HEK293 (cell line): ENCODE data around the gene CPXM1.

Experiments used
- BCL11A ChIP-seq: fragments of 450-650 bp; formaldehyde crosslinking; IDR thresholded peaks from 2 replicates; pipeline ENCODE4 v1.5.1; 2016; ENCODE audit warnings: low read depth, missing biosample characterization, missing genetic modification characterization
- YY1 ChIP-seq: fragments of 450-650 bp; formaldehyde crosslinking; IDR thresholded peaks from 2 replicates; pipeline ENCODE4 v1.5.1; 2018; ENCODE audit warnings: missing biosample characterization, missing genetic modification characterization
- ZBTB8A ChIP-seq: fragments of 450-650 bp; formaldehyde crosslinking; IDR thresholded peaks from 2 replicates; pipeline ENCODE4 v1.5.1; 2016; ENCODE audit warnings: missing biosample characterization, missing genetic modification characterization
- ZNF121 ChIP-seq: fragments of 450-650 bp; formaldehyde crosslinking; IDR thresholded peaks from 2 replicates; pipeline ENCODE4 v1.5.1; 2016; ENCODE audit warnings: missing biosample characterization, missing genetic modification characterization
- ZNF133 ChIP-seq: fragments of 450-650 bp; formaldehyde crosslinking; IDR thresholded peaks from 2 replicates; pipeline ENCODE4 v1.5.1; 2016; ENCODE audit warnings: missing biosample characterization, missing genetic modification characterization
- ZNF138 ChIP-seq: fragments of 450-650 bp; formaldehyde crosslinking; IDR thresholded peaks from 2 replicates; pipeline ENCODE4 v1.5.1; 2016; ENCODE audit warnings: missing biosample characterization, missing genetic modification characterization, borderline replicate concordance
- ZNF830 ChIP-seq: fragments of 450-650 bp; IDR thresholded peaks from 2 replicates; pipeline ENCODE4 v1.5.0; 2018; ENCODE audit warnings: missing biosample characterization, missing genetic modification characterization, low read depth, mild to moderate bottlenecking, moderate library complexity
- TF ChIP-seq, protein P1 (sequence below): fragments of 450-650 bp; formaldehyde crosslinking; IDR thresholded peaks from 2 replicates; pipeline ENCODE4 v1.5.1; 2016; ENCODE audit warnings: missing biosample characterization, missing genetic modification characterization
- TF ChIP-seq, protein P2 (sequence below): fragments of 450-650 bp; formaldehyde crosslinking; IDR thresholded peaks from 2 replicates; pipeline ENCODE4 v1.5.1; 2016; ENCODE audit warnings: missing biosample characterization, missing genetic modification characterization

DNA sequence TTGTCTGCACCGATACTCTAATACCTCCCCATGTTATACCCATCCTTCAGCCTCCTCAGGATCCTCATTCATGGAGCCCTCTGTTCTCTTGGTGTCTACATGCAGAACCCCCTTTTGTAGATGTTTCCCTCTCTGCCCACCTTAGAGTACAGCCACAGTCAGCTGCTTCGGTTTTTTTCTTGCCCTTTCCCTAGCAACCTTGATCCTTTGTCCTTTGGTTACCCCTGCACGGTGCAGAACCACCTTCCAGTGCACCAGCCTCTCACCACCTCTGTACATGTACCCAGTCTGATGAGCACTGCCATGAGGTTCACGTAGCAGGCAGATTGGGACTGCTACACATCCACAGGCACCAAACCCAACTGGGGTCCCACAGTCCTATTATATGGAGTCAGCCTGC lies 47.4 kb upstream of the CPXM1 start:
- TF ChIP-seq ZNF138 (no peak), BCL11A (no peak), ZNF121 (tag by site-specific recombination) (no peak), ZNF830 (tag by site-specific recombination) (no peak), ZBTB8A (tag by site-specific recombination) (no peak), ZNF133 (tag by site-specific recombination) (no peak), YY1 (tag by site-specific recombination) (no peak)
- TF ChIP-seq, protein P1, sequence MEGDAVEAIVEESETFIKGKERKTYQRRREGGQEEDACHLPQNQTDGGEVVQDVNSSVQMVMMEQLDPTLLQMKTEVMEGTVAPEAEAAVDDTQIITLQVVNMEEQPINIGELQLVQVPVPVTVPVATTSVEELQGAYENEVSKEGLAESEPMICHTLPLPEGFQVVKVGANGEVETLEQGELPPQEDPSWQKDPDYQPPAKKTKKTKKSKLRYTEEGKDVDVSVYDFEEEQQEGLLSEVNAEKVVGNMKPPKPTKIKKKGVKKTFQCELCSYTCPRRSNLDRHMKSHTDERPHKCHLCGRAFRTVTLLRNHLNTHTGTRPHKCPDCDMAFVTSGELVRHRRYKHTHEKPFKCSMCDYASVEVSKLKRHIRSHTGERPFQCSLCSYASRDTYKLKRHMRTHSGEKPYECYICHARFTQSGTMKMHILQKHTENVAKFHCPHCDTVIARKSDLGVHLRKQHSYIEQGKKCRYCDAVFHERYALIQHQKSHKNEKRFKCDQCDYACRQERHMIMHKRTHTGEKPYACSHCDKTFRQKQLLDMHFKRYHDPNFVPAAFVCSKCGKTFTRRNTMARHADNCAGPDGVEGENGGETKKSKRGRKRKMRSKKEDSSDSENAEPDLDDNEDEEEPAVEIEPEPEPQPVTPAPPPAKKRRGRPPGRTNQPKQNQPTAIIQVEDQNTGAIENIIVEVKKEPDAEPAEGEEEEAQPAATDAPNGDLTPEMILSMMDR (tag by site-specific recombination): no peak
- TF ChIP-seq, protein P2, sequence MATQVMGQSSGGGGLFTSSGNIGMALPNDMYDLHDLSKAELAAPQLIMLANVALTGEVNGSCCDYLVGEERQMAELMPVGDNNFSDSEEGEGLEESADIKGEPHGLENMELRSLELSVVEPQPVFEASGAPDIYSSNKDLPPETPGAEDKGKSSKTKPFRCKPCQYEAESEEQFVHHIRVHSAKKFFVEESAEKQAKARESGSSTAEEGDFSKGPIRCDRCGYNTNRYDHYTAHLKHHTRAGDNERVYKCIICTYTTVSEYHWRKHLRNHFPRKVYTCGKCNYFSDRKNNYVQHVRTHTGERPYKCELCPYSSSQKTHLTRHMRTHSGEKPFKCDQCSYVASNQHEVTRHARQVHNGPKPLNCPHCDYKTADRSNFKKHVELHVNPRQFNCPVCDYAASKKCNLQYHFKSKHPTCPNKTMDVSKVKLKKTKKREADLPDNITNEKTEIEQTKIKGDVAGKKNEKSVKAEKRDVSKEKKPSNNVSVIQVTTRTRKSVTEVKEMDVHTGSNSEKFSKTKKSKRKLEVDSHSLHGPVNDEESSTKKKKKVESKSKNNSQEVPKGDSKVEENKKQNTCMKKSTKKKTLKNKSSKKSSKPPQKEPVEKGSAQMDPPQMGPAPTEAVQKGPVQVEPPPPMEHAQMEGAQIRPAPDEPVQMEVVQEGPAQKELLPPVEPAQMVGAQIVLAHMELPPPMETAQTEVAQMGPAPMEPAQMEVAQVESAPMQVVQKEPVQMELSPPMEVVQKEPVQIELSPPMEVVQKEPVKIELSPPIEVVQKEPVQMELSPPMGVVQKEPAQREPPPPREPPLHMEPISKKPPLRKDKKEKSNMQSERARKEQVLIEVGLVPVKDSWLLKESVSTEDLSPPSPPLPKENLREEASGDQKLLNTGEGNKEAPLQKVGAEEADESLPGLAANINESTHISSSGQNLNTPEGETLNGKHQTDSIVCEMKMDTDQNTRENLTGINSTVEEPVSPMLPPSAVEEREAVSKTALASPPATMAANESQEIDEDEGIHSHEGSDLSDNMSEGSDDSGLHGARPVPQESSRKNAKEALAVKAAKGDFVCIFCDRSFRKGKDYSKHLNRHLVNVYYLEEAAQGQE (tag by site-specific recombination): no peak
